ENCODE results near the gene YWHAH. TPM values are rescaled to one million over a fixed set of nuclear protein-coding genes. Genes with fewer than 3 reads are reported as not detected.
"Not testable (repeated sequence)": the region's sequence is repeated elsewhere in the genome, so short reads cannot be mapped to it uniquely, and the experiment has no call there.

The YWHAH gene
- total RNA-seq, 1 experiment from 2014 or later: 126 TPM

GRCh38 chr22:31968022-31968421, 23.7 kb downstream of the YWHAH start:
- in situ Hi-C loops (cut with HindIII; ENCODE audit: low sequenced_read_pairs): loop anchor here (10.0 to 25.0 kb wide), 2 partner anchors 213 to 256 kb away; partner anchors contain the start of genes DEPDC5 and PRR14L
- DNase-seq (ENCODE audit: low spot score): no peak

- DNase-seq (ENCODE audit: low spot score): peak; percentile 92
- in situ Hi-C loops (cut with HindIII; ENCODE audit: low sequenced_read_pairs): loop anchor here (10.0 to 25.0 kb wide), 2 partner anchors 215 to 258 kb away; partner anchors contain the start of genes DEPDC5 and PRR14L
Observed at GRCh38 chr22:31969789-31970489, 25.6 kb downstream of the YWHAH start.

GRCh38 chr22:31970490-31971444, 26.4 kb downstream of the YWHAH start:
- in situ Hi-C loops (cut with HindIII; ENCODE audit: low sequenced_read_pairs): loop anchor here (25.0 kb wide), 1 partner anchor 258 kb away; no protein-coding TSS in a partner anchor
- DNase-seq (ENCODE audit: low spot score): peak; percentile 90

- DNase-seq (ENCODE audit: low spot score): no peak
- in situ Hi-C loops (cut with HindIII; ENCODE audit: low sequenced_read_pairs): loop anchor here (25.0 kb wide), 1 partner anchor 260 kb away; no protein-coding TSS in a partner anchor
Observed at GRCh38 chr22:31972180-31972579, 27.8 kb downstream of the YWHAH start.

GRCh38 chr22:31973739-31974138, 29.4 kb downstream of the YWHAH start:
- DNase-seq (ENCODE audit: low spot score): no peak
- in situ Hi-C loops (cut with HindIII; ENCODE audit: low sequenced_read_pairs): loop anchor here (25.0 kb wide), 1 partner anchor 261 kb away; no protein-coding TSS in a partner anchor

- in situ Hi-C loops (cut with HindIII; ENCODE audit: low sequenced_read_pairs): no loop called here
- peak; percentile 50 for DNase-seq (ENCODE audit: low spot score)
Observed at GRCh38 chr22:31977141-31977841, 33.0 kb downstream of the YWHAH start.

GRCh38 chr22:31977939-31978338, 33.6 kb downstream of the YWHAH start:
- in situ Hi-C loops (cut with HindIII; ENCODE audit: low sequenced_read_pairs): no loop called here
- DNase-seq (ENCODE audit: low spot score): no peak

GRCh38 chr22:31980628-31981027, 36.3 kb downstream of the YWHAH start:
- no peak for DNase-seq (ENCODE audit: low spot score)
- in situ Hi-C loops (cut with HindIII; ENCODE audit: low sequenced_read_pairs): no loop called here

GRCh38 chr22:31981976-31982375, 37.6 kb downstream of the YWHAH start:
- DNase-seq (ENCODE audit: low spot score); in situ Hi-C loops (cut with HindIII; ENCODE audit: low sequenced_read_pairs): not testable (repeated sequence)

GRCh38 chr22:31983911-31984656, 39.7 kb downstream of the YWHAH start:
- DNase-seq (ENCODE audit: low spot score): no peak
- in situ Hi-C loops (cut with HindIII; ENCODE audit: low sequenced_read_pairs): no loop called here

- in situ Hi-C loops (cut with HindIII; ENCODE audit: low sequenced_read_pairs): no loop called here
- DNase-seq (ENCODE audit: low spot score): no peak
Observed at GRCh38 chr22:31987218-31987617, 42.9 kb downstream of the YWHAH start.

GRCh38 chr22:31991102-31991839, 46.9 kb downstream of the YWHAH start:
- DNase-seq (ENCODE audit: low spot score): no peak
- in situ Hi-C loops (cut with HindIII; ENCODE audit: low sequenced_read_pairs): no loop called here

- DNase-seq (ENCODE audit: low spot score): no peak
- in situ Hi-C loops (cut with HindIII; ENCODE audit: low sequenced_read_pairs): no loop called here
Observed at GRCh38 chr22:31995046-31995445, 50.7 kb downstream of the YWHAH start.

GRCh38 chr22:31995807-31996206, 51.5 kb downstream of the YWHAH start:
- no peak for DNase-seq (ENCODE audit: low spot score)
- in situ Hi-C loops (cut with HindIII; ENCODE audit: low sequenced_read_pairs): no loop called here

GRCh38 chr22:31998784-31999385, 54.5 kb downstream of the YWHAH start:
- no peak for DNase-seq (ENCODE audit: low spot score)
- in situ Hi-C loops (cut with HindIII; ENCODE audit: low sequenced_read_pairs): no loop called here

GRCh38 chr22:32000181-32000580, 55.8 kb downstream of the YWHAH start:
- in situ Hi-C loops (cut with HindIII; ENCODE audit: low sequenced_read_pairs): loop anchor here (25.0 kb wide), 1 partner anchor 262 kb away; the partner anchor contains the start of gene SLC5A4
- DNase-seq (ENCODE audit: low spot score): no peak

- in situ Hi-C loops (cut with HindIII; ENCODE audit: low sequenced_read_pairs): loop anchor here (25.0 kb wide), 1 partner anchor 257 kb away; the partner anchor contains the start of gene SLC5A4
- no peak for DNase-seq (ENCODE audit: low spot score)
Observed at GRCh38 chr22:32005453-32005852, 61.1 kb downstream of the YWHAH start.
